HL-60/S4 treated with phorbol 12-myristate 13-acetate at 8.2 ng/mL for 4 days and 3 days (cell line): ENCODE results near the gene MED23.

Experiments used
- in situ Hi-C: fragments of 300-500 bp; cut with MboI; formaldehyde crosslinking; loops from 2 replicates; pipeline ENCODE4 v1.15.0; 2022; ENCODE audit warnings: low sequenced_read_pairs

Gene MED23

GRCh38 chr6:131642987-131643611, 15.1 kb upstream of the MED23 start:
- in situ Hi-C loops = loop anchor here (25.0 kb wide), 1 partner anchor 756 kb away; no protein-coding TSS in a partner anchor

- in situ Hi-C loops = loop anchor here (25.0 kb wide), 1 partner anchor 755 kb away; no protein-coding TSS in a partner anchor
Observed at GRCh38 chr6:131642565-131642964, 14.5 kb upstream of the MED23 start.

GRCh38 chr6:131641554-131641953, 13.5 kb upstream of the MED23 start:
- in situ Hi-C loops = loop anchor here (25.0 kb wide), 1 partner anchor 754 kb away; no protein-coding TSS in a partner anchor

GRCh38 chr6:131640576-131640975, 12.5 kb upstream of the MED23 start:
- in situ Hi-C loops = loop anchor here (25.0 kb wide), 1 partner anchor 753 kb away; no protein-coding TSS in a partner anchor

GRCh38 chr6:131640100-131640499, 12.1 kb upstream of the MED23 start:
- in situ Hi-C loops = loop anchor here (25.0 kb wide), 1 partner anchor 753 kb away; no protein-coding TSS in a partner anchor

- in situ Hi-C loops = loop anchor here (25.0 kb wide), 1 partner anchor 751 kb away; no protein-coding TSS in a partner anchor
Observed at GRCh38 chr6:131638013-131638412, 10.0 kb upstream of the MED23 start.

GRCh38 chr6:131636880-131637792, 9.1 kb upstream of the MED23 start, which contains the start of gene ENPP3:
ENPP3 (plus strand) TSS chr6:131637302; CDS start chr6:131637385, 83 bp downstream.
- in situ Hi-C loops = loop anchor here (25.0 kb wide), 1 partner anchor 750 kb away; no protein-coding TSS in a partner anchor

GRCh38 chr6:131635384-131636340, 7.6 kb upstream of the MED23 start:
- in situ Hi-C loops = loop anchor here (25.0 kb wide), 1 partner anchor 748 kb away; no protein-coding TSS in a partner anchor

- in situ Hi-C loops = loop anchor here (25.0 kb wide), 1 partner anchor 744 kb away; no protein-coding TSS in a partner anchor
Observed at GRCh38 chr6:131631625-131632289, 3.7 kb upstream of the MED23 start.

GRCh38 chr6:131629651-131630050, 1.6 kb upstream of the MED23 start:
- in situ Hi-C loops = loop anchor here (25.0 kb wide), 1 partner anchor 742 kb away; no protein-coding TSS in a partner anchor

GRCh38 chr6:131628726-131629125, 684 bp upstream of the MED23 start:
- in situ Hi-C loops = loop anchor here (25.0 kb wide), 1 partner anchor 741 kb away; no protein-coding TSS in a partner anchor

GRCh38 chr6:131615275-131615674, 12.8 kb downstream of the MED23 start:
- in situ Hi-C loops = no loop called here

- in situ Hi-C loops = no loop called here
Observed at GRCh38 chr6:131613296-131613925, 14.6 kb downstream of the MED23 start.

GRCh38 chr6:131602781-131603312, 25.2 kb downstream of the MED23 start:
- in situ Hi-C loops = no loop called here

- in situ Hi-C loops = no loop called here
Observed at GRCh38 chr6:131600716-131601115, 27.3 kb downstream of the MED23 start.

GRCh38 chr6:131597446-131597845, 30.6 kb downstream of the MED23 start:
- in situ Hi-C loops = no loop called here

GRCh38 chr6:131594074-131594473, 34.0 kb downstream of the MED23 start:
- in situ Hi-C loops = no loop called here

- in situ Hi-C loops = no loop called here
Observed at GRCh38 chr6:131592935-131593334, 35.1 kb downstream of the MED23 start.

GRCh38 chr6:131588643-131589042, 39.4 kb downstream of the MED23 start:
- in situ Hi-C loops = no loop called here
